ENCODE measurements around the gene RMND5B.

Gene RMND5B

GRCh38 chr5:178090856-178091255 lies 40.0 kb upstream of the RMND5B start:
- in situ Hi-C loops (cut with HindIII; ENCODE audit: low sequenced_read_pairs) = no loop called here
- DNase-seq (ENCODE audit: low read depth) = no peak
- H3K4me3 ChIP-seq (ENCODE audit: low read depth, low read length) = no peak overlapping the region
- TF ChIP-seq CTCF (IDR thresholded peaks at IDR 0.05; ENCODE audit: low read depth, low read length, missing control alignments) = no peak

- TF ChIP-seq CTCF (IDR thresholded peaks at IDR 0.05; ENCODE audit: low read depth, low read length, missing control alignments) = no peak
- H3K4me3 ChIP-seq (ENCODE audit: low read depth, low read length) = no peak overlapping the region
- in situ Hi-C loops (cut with HindIII; ENCODE audit: low sequenced_read_pairs) = no loop called here
Measured at GRCh38 chr5:178093134-178093533, 37.7 kb upstream of the RMND5B start.

GRCh38 chr5:178094345-178094744 lies 36.5 kb upstream of the RMND5B start:
- in situ Hi-C loops (cut with HindIII; ENCODE audit: low sequenced_read_pairs) = no loop called here
- no peak for DNase-seq (ENCODE audit: low read depth)
- no peak overlapping the region for H3K4me3 ChIP-seq (ENCODE audit: low read depth, low read length)
- TF ChIP-seq CTCF (IDR thresholded peaks at IDR 0.05; ENCODE audit: low read depth, low read length, missing control alignments) = no peak

More at GRCh38 chr5:178093134-178093533, 37.7 kb upstream of the RMND5B start:
- no peak for DNase-seq (ENCODE audit: low read depth)

DNA sequence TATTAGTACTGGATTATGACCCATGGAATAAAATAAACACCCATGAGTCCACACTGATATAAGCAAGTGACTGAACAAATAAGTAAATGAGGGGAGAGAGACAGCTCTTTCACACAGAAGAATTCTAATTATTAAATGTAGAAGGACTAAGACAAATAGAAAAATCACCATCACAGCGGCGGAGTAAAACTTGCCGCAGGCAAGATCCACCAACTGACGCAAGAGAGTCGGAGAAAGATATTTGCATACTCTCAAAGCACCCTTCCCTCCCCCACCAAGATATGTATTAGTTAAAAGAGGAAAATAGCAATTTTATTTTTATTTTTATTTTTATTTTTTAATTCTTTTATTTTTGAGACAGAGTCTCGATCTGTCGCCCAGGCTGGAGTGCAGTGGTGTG lies 32.1 kb upstream of the RMND5B start:
- in situ Hi-C loops (cut with HindIII; ENCODE audit: low sequenced_read_pairs) = no loop called here
- no peak for TF ChIP-seq CTCF (IDR thresholded peaks at IDR 0.05; ENCODE audit: low read depth, low read length, missing control alignments)
- H3K4me3 ChIP-seq (ENCODE audit: low read depth, low read length) = no peak overlapping the region
- DNase-seq (ENCODE audit: low read depth) = no peak

GRCh38 chr5:178103612-178104011 lies 27.2 kb upstream of the RMND5B start:
- no peak for DNase-seq (ENCODE audit: low read depth)
- TF ChIP-seq CTCF (IDR thresholded peaks at IDR 0.05; ENCODE audit: low read depth, low read length, missing control alignments) = no peak
- in situ Hi-C loops (cut with HindIII; ENCODE audit: low sequenced_read_pairs) = no loop called here
- H3K4me3 ChIP-seq (ENCODE audit: low read depth, low read length) = no peak overlapping the region

- no peak overlapping the region for H3K4me3 ChIP-seq (ENCODE audit: low read depth, low read length)
- in situ Hi-C loops (cut with HindIII; ENCODE audit: low sequenced_read_pairs) = no loop called here
- no peak for DNase-seq (ENCODE audit: low read depth)
- TF ChIP-seq CTCF (IDR thresholded peaks at IDR 0.05; ENCODE audit: low read depth, low read length, missing control alignments) = no peak
Measured at GRCh38 chr5:178104492-178104891, 26.3 kb upstream of the RMND5B start.

DNA sequence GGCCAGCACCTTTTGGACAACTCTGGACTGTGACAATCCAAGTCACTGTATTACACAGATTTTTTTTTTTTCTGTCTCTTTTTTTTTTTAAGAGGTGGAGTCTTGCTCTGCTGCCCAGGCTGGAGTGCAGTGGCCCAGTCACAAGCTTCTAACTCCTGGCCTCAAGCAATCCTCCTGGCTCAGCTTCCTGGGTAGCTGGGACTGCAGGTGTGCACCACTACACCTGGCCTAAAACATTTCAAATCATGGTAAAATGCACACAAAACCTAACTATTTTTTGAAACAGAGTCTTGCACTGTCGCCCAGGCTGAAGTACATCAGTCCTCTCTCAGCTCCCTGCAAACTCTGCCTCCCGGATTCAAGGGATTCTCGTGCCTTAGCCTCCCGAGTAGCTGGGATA lies 24.7 kb upstream of the RMND5B start:
- no peak for DNase-seq (ENCODE audit: low read depth)
- TF ChIP-seq CTCF (IDR thresholded peaks at IDR 0.05; ENCODE audit: low read depth, low read length, missing control alignments) = no peak
- no peak overlapping the region for H3K4me3 ChIP-seq (ENCODE audit: low read depth, low read length)
- in situ Hi-C loops (cut with HindIII; ENCODE audit: low sequenced_read_pairs) = no loop called here

Measured in astrocyte of the cerebellum (primary cell).